ENCODE results near the gene USP17L11.
A peak's percentile ranks its signal among the peaks of the same experiment; 100 is the strongest.
"Not testable (repeated sequence)": the region's sequence is repeated elsewhere in the genome, so short reads cannot be mapped to it uniquely, and the experiment has no call there.

Gene USP17L11

GRCh38 chr4:9215105-9215504 is at the start of gene USP17L11:
Gene USP17L11, plus strand, starts transcription at chr4:9215405. Its CDS starts 0 bp downstream, at chr4:9215405.
- not testable (repeated sequence) for DNase-seq (ENCODE audit: low spot score)

- peak; percentile 63 for DNase-seq (ENCODE audit: low spot score)
Observed at GRCh38 chr4:9165990-9166389, 49.2 kb upstream of the USP17L11 start.

GRCh38 chr4:9169791-9170459 is 45.3 kb upstream of the USP17L11 start, which contains the start of gene FAM90A26:
Gene FAM90A26, plus strand, starts transcription at chr4:9170409. Its CDS starts 2,764 bp downstream, at chr4:9173173.
- not testable (repeated sequence) for DNase-seq (ENCODE audit: low spot score)

GRCh38 chr4:9210357-9210756 is 4.8 kb upstream of the USP17L11 start, which contains the start of gene USP17L10:
Gene USP17L10, plus strand, starts transcription at chr4:9210657. Its CDS starts 0 bp downstream, at chr4:9210657.
- DNase-seq (ENCODE audit: low spot score) = not testable (repeated sequence)

- DNase-seq (ENCODE audit: low spot score) = not testable (repeated sequence)
Observed at GRCh38 chr4:9214701-9215100, 504 bp upstream of the USP17L11 start.

- not testable (repeated sequence) for DNase-seq (ENCODE audit: low spot score)
Observed at GRCh38 chr4:9219852-9220251, 4.6 kb downstream of the USP17L11 start, which contains the start of gene USP17L12. Gene USP17L12, plus strand, starts transcription at chr4:9220152. Its CDS starts 0 bp downstream, at chr4:9220152.

GRCh38 chr4:9224596-9224995 is 9.4 kb downstream of the USP17L11 start, which contains the start of gene USP17L13:
Gene USP17L13, plus strand, starts transcription at chr4:9224896. Its CDS starts 0 bp downstream, at chr4:9224896.
- DNase-seq (ENCODE audit: low spot score) = not testable (repeated sequence)

- not testable (repeated sequence) for DNase-seq (ENCODE audit: low spot score)
Observed at GRCh38 chr4:9230249-9230648, 15.0 kb downstream of the USP17L11 start.

GRCh38 chr4:9234085-9234484 is 18.9 kb downstream of the USP17L11 start, which contains the start of gene USP17L15:
Gene USP17L15, plus strand, starts transcription at chr4:9234385. Its CDS starts 0 bp downstream, at chr4:9234385.
- DNase-seq (ENCODE audit: low spot score) = not testable (repeated sequence)

- peak; percentile 6 for DNase-seq (ENCODE audit: low spot score)
Observed at GRCh38 chr4:9238461-9238860, 23.3 kb downstream of the USP17L11 start.

GRCh38 chr4:9243579-9243978 is 28.4 kb downstream of the USP17L11 start, which contains the start of gene USP17L17:
Gene USP17L17, plus strand, starts transcription at chr4:9243879. Its CDS starts 0 bp downstream, at chr4:9243879.
- DNase-seq (ENCODE audit: low spot score) = not testable (repeated sequence)

- not testable (repeated sequence) for DNase-seq (ENCODE audit: low spot score)
Observed at GRCh38 chr4:9247953-9248680, 32.9 kb downstream of the USP17L11 start, which contains the start of gene USP17L18. Gene USP17L18, plus strand, starts transcription at chr4:9248630. Its CDS starts 0 bp downstream, at chr4:9248630.

- not testable (repeated sequence) for DNase-seq (ENCODE audit: low spot score)
Observed at GRCh38 chr4:9253078-9253477, 37.9 kb downstream of the USP17L11 start, which contains the start of gene USP17L19. Gene USP17L19, plus strand, starts transcription at chr4:9253378. Its CDS starts 0 bp downstream, at chr4:9253378.

- DNase-seq (ENCODE audit: low spot score) = not testable (repeated sequence)
Observed at GRCh38 chr4:9257824-9258223, 42.6 kb downstream of the USP17L11 start, which contains the start of gene USP17L20. Gene USP17L20, plus strand, starts transcription at chr4:9258124. Its CDS starts 0 bp downstream, at chr4:9258124.

GRCh38 chr4:9262572-9262971 is 47.4 kb downstream of the USP17L11 start, which contains the start of gene USP17L21:
Gene USP17L21, plus strand, starts transcription at chr4:9262872. Its CDS starts 0 bp downstream, at chr4:9262872.
- DNase-seq (ENCODE audit: low spot score) = not testable (repeated sequence)
